Loucy (cell line): ENCODE results near the gene STAC.

ENCODE experiments used
- H2AFZ ChIP-seq: fragments of 200-600 bp; sonication (generic); 2 replicates; pipeline ENCODE4 v1.6.0; 2016; ENCODE audit warnings: antibody characterized with exemption, mild to moderate bottlenecking, low read length, moderate library complexity
- H3F3A ChIP-seq: fragments of 200-600 bp; 2 replicates; pipeline ENCODE4 v1.6.0; 2016; ENCODE audit warnings: antibody characterized with exemption, low read depth, mild to moderate bottlenecking
- H3K27me3 ChIP-seq: fragments of 200-600 bp; sonication (generic); 2 replicates; pipeline ENCODE4 v1.6.1; 2014; ENCODE audit warnings: low read length, mild to moderate bottlenecking; ENCODE audit not compliant: insufficient read depth, poor library complexity, severe bottlenecking
- H3K36me3 ChIP-seq: fragments of 200-600 bp; sonication (generic); 2 replicates; pipeline ENCODE4 v1.6.1; 2016; ENCODE audit warnings: low read length; ENCODE audit not compliant: insufficient read depth
- H3K4me1 ChIP-seq: fragments of 200-600 bp; sonication (generic); 2 replicates; pipeline ENCODE4 v1.5.1; 2014; ENCODE audit warnings: low read length, mild to moderate bottlenecking; ENCODE audit not compliant: insufficient read depth, poor library complexity, severe bottlenecking
- H3K4me2 ChIP-seq: fragments of 200-600 bp; sonication (generic); 2 replicates; pipeline ENCODE4 v1.6.0; 2014; ENCODE audit warnings: antibody characterized with exemption, low read length, low read depth, mild to moderate bottlenecking; ENCODE audit not compliant: poor library complexity, severe bottlenecking
- H3K4me3 ChIP-seq: fragments of 200-600 bp; sonication (generic); 2 replicates; pipeline ENCODE4 v1.5.1; 2014; ENCODE audit warnings: low read length, mild to moderate bottlenecking, mixed read lengths; ENCODE audit not compliant: poor library complexity, severe bottlenecking
- H3K79me2 ChIP-seq: fragments of 200-600 bp; sonication (generic); 2 replicates; pipeline ENCODE4 v1.6.1; 2014; ENCODE audit warnings: low read length; ENCODE audit not compliant: insufficient read depth
- H3K9ac ChIP-seq: fragments of 200-600 bp; sonication (generic); 2 replicates; pipeline ENCODE4 v1.6.0; 2014; ENCODE audit warnings: mild to moderate bottlenecking, low read depth, low read length, moderate library complexity; ENCODE audit not compliant: poor library complexity, severe bottlenecking
- H3K9me2 ChIP-seq: fragments of 200-600 bp; sonication (generic); replicated peaks from 2 replicates; pipeline ENCODE4 v1.6.1; 2016; ENCODE audit warnings: low read depth, low read length, mixed read lengths
- H3K9me3 ChIP-seq: fragments of 200-600 bp; sonication (generic); 2 replicates; pipeline ENCODE4 v1.6.1; 2014; ENCODE audit warnings: mild to moderate bottlenecking, antibody characterized with exemption, low read length, low read depth; ENCODE audit not compliant: insufficient read depth
- H4K20me1 ChIP-seq: fragments of 200-600 bp; sonication (generic); 2 replicates; pipeline ENCODE4 v1.6.0; 2014; ENCODE audit warnings: antibody characterized with exemption, low read length, mild to moderate bottlenecking; ENCODE audit not compliant: insufficient read depth, poor library complexity, severe bottlenecking
- EZH2phosphoT487 ChIP-seq: fragments of 200-600 bp; IDR thresholded peaks from 2 replicates; pipeline ENCODE4 v1.6.1; 2018; ENCODE audit warnings: antibody characterized with exemption, mild to moderate bottlenecking, moderate library complexity, borderline replicate concordance
- TF ChIP-seq, protein P1 (sequence below): fragments of 200-600 bp; sonication (generic); conservative IDR thresholded peaks from 2 replicates; pipeline ENCODE4 v1.5.1; 2014; ENCODE audit warnings: mild to moderate bottlenecking, antibody characterized with exemption, low read length

STAC gene

DNA sequence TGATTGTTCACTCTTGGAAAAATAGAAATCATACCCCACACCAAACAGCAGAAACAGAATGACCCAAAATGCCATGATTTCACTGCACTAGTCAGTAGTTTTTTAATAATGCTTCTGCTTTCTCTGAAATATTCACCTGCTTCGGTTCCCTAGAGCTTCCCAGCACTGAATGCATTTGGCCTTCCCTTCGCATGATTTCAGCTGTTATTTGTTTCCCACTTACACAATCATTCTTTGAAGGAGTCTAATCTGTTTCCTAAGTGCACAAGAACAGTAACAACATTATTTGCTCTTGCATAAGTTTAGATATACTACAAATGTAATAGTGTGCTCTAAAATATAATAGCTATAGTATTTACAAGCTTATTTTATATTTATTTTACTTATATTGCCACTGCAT, 178.7 kb downstream of the STAC start:
- TF ChIP-seq, protein P1, sequence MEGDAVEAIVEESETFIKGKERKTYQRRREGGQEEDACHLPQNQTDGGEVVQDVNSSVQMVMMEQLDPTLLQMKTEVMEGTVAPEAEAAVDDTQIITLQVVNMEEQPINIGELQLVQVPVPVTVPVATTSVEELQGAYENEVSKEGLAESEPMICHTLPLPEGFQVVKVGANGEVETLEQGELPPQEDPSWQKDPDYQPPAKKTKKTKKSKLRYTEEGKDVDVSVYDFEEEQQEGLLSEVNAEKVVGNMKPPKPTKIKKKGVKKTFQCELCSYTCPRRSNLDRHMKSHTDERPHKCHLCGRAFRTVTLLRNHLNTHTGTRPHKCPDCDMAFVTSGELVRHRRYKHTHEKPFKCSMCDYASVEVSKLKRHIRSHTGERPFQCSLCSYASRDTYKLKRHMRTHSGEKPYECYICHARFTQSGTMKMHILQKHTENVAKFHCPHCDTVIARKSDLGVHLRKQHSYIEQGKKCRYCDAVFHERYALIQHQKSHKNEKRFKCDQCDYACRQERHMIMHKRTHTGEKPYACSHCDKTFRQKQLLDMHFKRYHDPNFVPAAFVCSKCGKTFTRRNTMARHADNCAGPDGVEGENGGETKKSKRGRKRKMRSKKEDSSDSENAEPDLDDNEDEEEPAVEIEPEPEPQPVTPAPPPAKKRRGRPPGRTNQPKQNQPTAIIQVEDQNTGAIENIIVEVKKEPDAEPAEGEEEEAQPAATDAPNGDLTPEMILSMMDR, result no peak
- TF ChIP-seq EZH2phosphoT487, result no peak
- H3K36me3 ChIP-seq, result no peaks in the 10 kb centered on the region
- no peak overlapping the region for H3K4me2 ChIP-seq
- no peaks in the 10 kb centered on the region for H3K9me3 ChIP-seq
- H3K4me1 ChIP-seq, result peaks cover 22% of the 10 kb centered on the region
- H3F3A ChIP-seq, result no peaks in the 10 kb centered on the region
- no peaks in the 10 kb centered on the region for H3K9me2 ChIP-seq
- no peak overlapping the region for H3K4me3 ChIP-seq
- no peak overlapping the region for H3K9ac ChIP-seq
- no peaks in the 10 kb centered on the region for H4K20me1 ChIP-seq
- no peak overlapping the region for H2AFZ ChIP-seq
- no peaks in the 10 kb centered on the region for H3K79me2 ChIP-seq
- H3K27me3 ChIP-seq, result no peaks in the 10 kb centered on the region

DNA sequence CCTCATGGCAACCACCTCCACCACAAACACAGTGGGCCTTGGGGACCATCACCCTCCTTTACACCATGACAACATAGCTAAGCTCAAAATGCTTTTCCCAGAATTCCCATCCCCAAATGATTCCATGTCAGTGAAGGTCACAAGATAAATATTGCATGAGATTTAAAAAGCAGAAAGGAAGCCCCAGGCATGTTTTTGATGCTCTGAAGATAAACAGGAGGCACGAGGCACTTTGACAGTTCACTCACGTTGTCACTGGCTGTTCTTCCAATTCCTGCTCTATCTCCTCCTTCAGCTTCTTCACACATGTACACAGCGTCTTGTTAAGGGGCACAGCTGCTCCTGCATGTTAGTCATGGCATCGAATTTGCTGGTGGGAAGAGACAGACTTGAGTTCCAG, 180.4 kb downstream of the STAC start:
- no peaks in the 10 kb centered on the region for H3K27me3 ChIP-seq
- no peaks in the 10 kb centered on the region for H3K36me3 ChIP-seq
- no peak overlapping the region for H3K4me3 ChIP-seq
- H3K9me3 ChIP-seq, result no peaks in the 10 kb centered on the region
- no peak overlapping the region for H2AFZ ChIP-seq
- TF ChIP-seq, protein P1, result no peak
- no peak overlapping the region for H3K9ac ChIP-seq
- peaks cover 22% of the 10 kb centered on the region for H3K4me1 ChIP-seq
- no peaks in the 10 kb centered on the region for H3F3A ChIP-seq
- no peaks in the 10 kb centered on the region for H4K20me1 ChIP-seq
- no peaks in the 10 kb centered on the region for H3K9me2 ChIP-seq
- no peak overlapping the region for H3K4me2 ChIP-seq
- no peaks in the 10 kb centered on the region for H3K79me2 ChIP-seq

DNA sequence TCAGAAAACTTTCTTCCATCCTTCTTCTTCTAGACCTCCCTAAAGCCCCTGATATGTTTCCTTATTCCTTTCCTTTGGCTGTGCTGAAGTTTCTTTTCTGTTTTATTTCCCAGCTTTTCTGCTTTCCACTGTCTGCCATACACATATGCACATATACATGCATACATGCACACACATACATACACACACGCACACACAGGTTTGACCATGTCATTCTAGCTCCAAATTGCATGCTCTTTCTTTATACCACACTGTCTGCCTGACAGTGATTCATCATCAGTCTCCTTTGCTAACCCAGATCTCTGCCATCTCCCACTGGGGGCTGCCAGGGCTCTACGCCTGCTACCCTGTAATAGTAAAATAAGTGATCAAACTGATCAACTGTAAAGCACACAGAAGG, 181.3 kb downstream of the STAC start:
- Histone ChIP-seq H3K36me3 (no peaks in the 10 kb centered on the region), H3K4me2 (no peak overlapping the region), H3K4me3 (no peak overlapping the region), H3K79me2 (no peaks in the 10 kb centered on the region), H3F3A (no peaks in the 10 kb centered on the region), H3K27me3 (no peaks in the 10 kb centered on the region), H3K9me2 (no peaks in the 10 kb centered on the region), H3K4me1 (peaks cover 22% of the 10 kb centered on the region), H3K9me3 (no peaks in the 10 kb centered on the region), H2AFZ (no peak overlapping the region), H4K20me1 (no peaks in the 10 kb centered on the region), H3K9ac (no peak overlapping the region)
- TF ChIP-seq, protein P1, result no peak
- TF ChIP-seq EZH2phosphoT487, result no peak
